HUES48 (cell line): ENCODE results near the gene KLK12.
"Not testable (repeated sequence)": the region's sequence is repeated elsewhere in the genome, so short reads cannot be mapped to it uniquely, and the experiment has no call there.

Experiments
- H3K27ac ChIP-seq: one replicate; pipeline ENCODE4 v1.7.0; 2013; ENCODE audit warnings: low read depth, low read length, inconsistent platforms
- H3K27me3 ChIP-seq: 2 replicates; pipeline ENCODE4 v1.6.1; 2013; ENCODE audit warnings: mild to moderate bottlenecking, low read length; ENCODE audit not compliant: control insufficient read depth, insufficient read depth
- H3K36me3 ChIP-seq: 2 replicates; pipeline ENCODE4 v1.6.1; 2013; ENCODE audit warnings: low read length; ENCODE audit not compliant: control insufficient read depth, insufficient read depth
- H3K4me1 ChIP-seq: 2 replicates; pipeline ENCODE4 v1.6.1; 2013; ENCODE audit warnings: mild to moderate bottlenecking, low read length; ENCODE audit not compliant: control insufficient read depth, insufficient read depth
- H3K4me3 ChIP-seq: 2 replicates; pipeline ENCODE4 v1.5.1; 2013; ENCODE audit warnings: mild to moderate bottlenecking, low read depth, low read length
- H3K9ac ChIP-seq: 2 replicates; pipeline ENCODE4 v1.6.1; 2013; ENCODE audit warnings: mild to moderate bottlenecking, low read depth, low read length, moderate library complexity
- H3K9me3 ChIP-seq: 2 replicates; pipeline ENCODE4 v1.6.1; 2013; ENCODE audit warnings: low read length; ENCODE audit not compliant: control insufficient read depth, insufficient read depth

The KLK12 gene

DNA sequence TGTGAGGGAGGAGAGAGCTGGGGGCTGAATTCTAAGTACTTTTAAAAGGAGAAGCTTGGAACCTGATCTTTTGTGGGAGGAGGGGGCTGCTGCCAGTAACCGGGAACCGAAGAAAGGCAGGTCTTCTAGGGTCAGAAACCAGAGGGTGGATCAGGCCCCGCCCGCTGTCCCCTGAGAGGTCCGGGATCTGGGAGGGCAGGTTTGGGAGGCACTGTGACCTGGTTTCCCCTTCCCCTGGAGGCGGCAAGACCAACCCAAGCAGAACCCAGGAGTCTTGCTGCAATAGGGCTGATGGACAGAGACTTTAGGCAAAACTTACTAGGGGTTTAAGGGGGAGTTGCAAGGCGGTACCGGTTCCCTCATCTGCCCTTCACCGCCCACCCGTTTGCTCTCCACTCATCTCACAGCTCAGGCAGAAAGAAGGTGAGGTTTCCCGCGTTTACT is 32.7 kb downstream of the KLK12 start:
- H3K36me3 ChIP-seq: no peaks in the 10 kb centered on the region
- H3K4me1 ChIP-seq: peaks cover 9% of the 10 kb centered on the region; the same call in 1 of the 2 replicates
- no peaks in the 10 kb centered on the region for H3K27me3 ChIP-seq
- no peak overlapping the region for H3K9ac ChIP-seq
- no peaks in the 10 kb centered on the region for H3K9me3 ChIP-seq
- H3K27ac ChIP-seq: no peak overlapping the region
- peak overlapping the region; percentile 52 for H3K4me3 ChIP-seq

DNA sequence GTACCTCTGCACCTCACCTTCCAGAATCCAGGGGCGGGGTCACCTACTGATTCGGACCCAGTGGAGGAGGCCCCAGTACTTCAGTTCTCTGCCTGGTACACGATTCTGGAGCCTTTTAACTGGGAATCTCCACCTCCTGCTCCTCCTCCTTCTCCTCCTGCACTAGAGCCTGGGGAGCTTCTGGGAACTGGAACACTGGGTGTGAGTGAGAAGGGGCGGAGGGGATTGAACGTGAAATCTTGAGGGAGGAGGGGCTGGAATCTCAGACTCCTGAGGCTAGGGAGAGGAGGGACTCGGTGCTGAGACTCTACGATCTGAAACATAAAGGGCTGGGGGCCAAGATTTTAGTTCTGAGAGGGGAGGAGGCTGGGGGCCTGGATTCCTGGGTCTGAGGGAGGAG is 33.3 kb downstream of the KLK12 start, which contains the start of gene KLK8:
Gene KLK8, minus strand, starts transcription at position 90 of the 400 bp plus-strand sequence. CDS start 437 bp downstream, outside the sequence.
- Histone ChIP-seq H3K27ac (no peak within 1 kb of the TSS), H3K36me3 (no peaks in the 10 kb centered on the region), H3K27me3 (peaks cover 4% of the 10 kb centered on the region; the same call in 1 of the 2 replicates), H3K4me1 (peaks cover 9% of the 10 kb centered on the region; the same call in 1 of the 2 replicates), H3K9me3 (no peaks in the 10 kb centered on the region), H3K4me3 (peak within 1 kb of the TSS; percentile 52), H3K9ac (no peak within 1 kb of the TSS)

DNA sequence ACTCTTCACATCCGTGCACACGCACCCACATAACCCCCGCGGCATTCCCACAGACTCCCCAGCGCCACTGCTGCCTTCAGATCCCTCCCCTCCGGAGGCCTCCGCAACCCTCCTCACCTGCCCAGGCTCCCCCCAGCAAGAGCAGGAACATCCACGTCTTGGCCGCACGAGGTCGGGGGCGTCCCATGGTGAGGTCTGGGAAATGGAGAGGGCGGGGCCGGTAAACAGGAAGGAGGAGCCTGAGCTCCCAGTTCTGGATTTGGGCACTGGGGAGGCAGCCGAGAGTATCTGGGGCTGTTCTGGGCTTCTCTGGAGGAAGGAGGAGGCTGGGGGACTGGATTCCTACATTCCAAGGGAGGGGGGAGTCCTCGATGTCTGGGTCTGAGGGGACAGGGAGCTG is 33.8 kb downstream of the KLK12 start:
- peaks cover 9% of the 10 kb centered on the region; the same call in 1 of the 2 replicates for H3K4me1 ChIP-seq
- H3K27ac ChIP-seq: no peak overlapping the region
- peaks cover 4% of the 10 kb centered on the region; the same call in 1 of the 2 replicates for H3K27me3 ChIP-seq
- H3K4me3 ChIP-seq: no peak overlapping the region; the same call in 1 of the 2 replicates
- no peak overlapping the region for H3K9ac ChIP-seq
- no peaks in the 10 kb centered on the region for H3K36me3 ChIP-seq
- H3K9me3 ChIP-seq: no peaks in the 10 kb centered on the region

DNA sequence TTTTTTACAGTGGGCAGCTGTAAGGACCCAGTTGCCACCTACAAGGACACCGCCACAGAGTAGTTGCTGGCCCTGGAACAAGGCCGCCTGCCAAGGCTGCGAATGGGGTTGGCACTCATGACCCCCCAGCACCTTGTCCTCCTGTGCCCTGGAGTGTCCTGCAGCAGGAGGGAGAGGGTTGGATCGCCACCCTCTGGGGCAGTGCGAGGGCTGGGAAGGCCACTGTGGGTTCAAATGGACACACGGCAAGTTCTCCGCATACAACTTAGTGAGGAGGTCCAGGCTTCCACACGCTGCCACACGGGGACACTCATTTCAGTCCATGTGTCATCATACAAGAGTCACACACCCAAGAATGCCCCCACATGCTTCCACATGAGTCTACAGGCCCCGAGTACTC is 34.4 kb downstream of the KLK12 start:
- no peaks in the 10 kb centered on the region for H3K36me3 ChIP-seq
- H3K27ac ChIP-seq: no peak overlapping the region
- peaks cover 4% of the 10 kb centered on the region; the same call in 1 of the 2 replicates for H3K27me3 ChIP-seq
- H3K9me3 ChIP-seq: no peaks in the 10 kb centered on the region
- H3K4me3 ChIP-seq: no peak overlapping the region
- no peak overlapping the region for H3K9ac ChIP-seq
- H3K4me1 ChIP-seq: peaks cover 9% of the 10 kb centered on the region; the same call in 1 of the 2 replicates

DNA sequence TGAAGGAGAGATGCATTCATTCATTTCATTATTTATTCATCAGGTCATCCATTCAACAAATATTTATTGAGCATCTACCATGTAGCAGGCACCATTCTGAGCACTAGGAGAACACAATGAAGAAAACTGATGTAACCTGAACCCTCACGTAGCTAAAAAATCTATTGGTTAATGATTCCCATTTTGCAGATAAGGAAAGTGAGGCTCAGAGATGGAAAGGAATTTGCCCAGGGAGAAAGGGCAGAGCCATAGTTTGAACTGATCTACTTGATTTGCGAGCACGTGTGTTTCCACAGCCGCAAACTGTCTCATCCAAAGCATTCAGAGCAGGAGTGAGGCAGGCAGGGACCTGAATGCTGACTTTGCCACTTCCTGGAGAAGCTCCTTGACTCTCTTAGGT is 36.1 kb downstream of the KLK12 start:
- no peak overlapping the region for H3K9ac ChIP-seq
- no peak overlapping the region for H3K27ac ChIP-seq
- H3K9me3 ChIP-seq: no peaks in the 10 kb centered on the region
- peaks cover 4% of the 10 kb centered on the region; the same call in 1 of the 2 replicates for H3K27me3 ChIP-seq
- H3K4me1 ChIP-seq: peaks cover 9% of the 10 kb centered on the region; the same call in 1 of the 2 replicates
- no peaks in the 10 kb centered on the region for H3K36me3 ChIP-seq
- H3K4me3 ChIP-seq: no peak overlapping the region

DNA sequence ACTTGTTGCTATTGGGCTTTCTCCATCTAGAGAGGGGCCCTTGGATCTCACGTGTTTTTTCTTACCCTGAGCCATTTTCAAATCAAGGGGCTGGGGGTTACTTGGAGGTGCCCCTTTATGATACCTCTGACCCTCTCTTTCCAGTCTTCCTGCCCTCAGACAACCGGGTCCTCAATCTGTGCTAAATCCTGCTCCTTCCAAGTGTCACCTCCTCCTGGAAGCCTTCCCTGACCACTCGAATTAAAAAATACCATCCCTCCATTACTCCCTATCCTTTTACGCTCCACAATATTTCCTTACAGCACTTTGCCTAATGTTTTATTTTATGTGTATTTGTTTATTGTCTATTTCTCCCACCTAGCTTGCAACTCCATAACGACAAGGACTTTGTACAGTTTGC is 36.7 kb downstream of the KLK12 start:
- Histone ChIP-seq H3K27me3 (peaks cover 4% of the 10 kb centered on the region; the same call in 1 of the 2 replicates), H3K4me1 (peaks cover 9% of the 10 kb centered on the region; the same call in 1 of the 2 replicates), H3K36me3 (no peaks in the 10 kb centered on the region), H3K9ac (no peak overlapping the region), H3K4me3 (no peak overlapping the region), H3K27ac (no peak overlapping the region), H3K9me3 (no peaks in the 10 kb centered on the region)

DNA sequence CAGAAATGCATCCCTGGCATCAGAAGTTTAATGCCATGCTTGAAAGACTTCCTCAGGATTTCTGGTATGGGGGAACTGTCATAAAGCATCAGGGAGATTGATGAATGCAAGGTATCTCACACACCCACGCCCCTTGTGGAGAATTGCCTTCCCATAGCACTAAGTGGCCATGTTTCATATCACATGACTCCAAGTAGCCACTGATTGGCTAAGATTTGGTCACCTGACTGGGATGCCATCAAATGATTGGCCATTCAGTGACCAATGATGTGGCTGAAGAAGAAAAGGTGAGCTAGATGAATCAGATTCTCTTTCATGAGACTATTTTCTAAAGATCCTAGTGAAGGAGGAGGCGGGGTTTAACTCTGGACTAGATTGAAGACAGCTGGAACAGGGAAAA is 40.7 kb downstream of the KLK12 start:
- Histone ChIP-seq H3K4me1 (no peaks in the 10 kb centered on the region), H3K9me3 (no peaks in the 10 kb centered on the region), H3K9ac (no peak overlapping the region), H3K27ac (no peak overlapping the region), H3K27me3 (peaks cover 4% of the 10 kb centered on the region; the same call in 1 of the 2 replicates), H3K36me3 (no peaks in the 10 kb centered on the region), H3K4me3 (no peak overlapping the region)

DNA sequence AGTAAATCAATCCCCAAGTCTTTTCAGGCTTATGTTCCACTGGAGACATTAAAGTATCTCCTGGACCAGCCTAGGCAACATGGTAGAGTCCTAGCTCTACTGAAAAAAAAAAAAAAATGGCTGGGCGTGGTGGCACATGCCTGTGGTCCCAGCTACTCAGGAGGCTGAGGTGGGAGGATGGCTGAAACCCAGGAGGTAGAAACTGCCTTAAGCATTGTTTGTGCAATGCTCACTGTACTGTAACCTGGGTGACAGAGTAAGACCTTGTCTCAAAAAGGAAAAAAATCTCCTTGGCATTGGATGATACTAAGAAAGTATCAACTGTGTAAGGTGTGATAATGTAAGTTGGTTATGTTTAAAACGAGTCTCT is 42.2 kb downstream of the KLK12 start:
- H3K27ac ChIP-seq: no peak overlapping the region
- H3K4me1 ChIP-seq: no peaks in the 10 kb centered on the region
- H3K36me3 ChIP-seq: no peaks in the 10 kb centered on the region
- no peaks in the 10 kb centered on the region for H3K9me3 ChIP-seq
- no peak overlapping the region for H3K4me3 ChIP-seq
- no peak overlapping the region for H3K9ac ChIP-seq
- H3K27me3 ChIP-seq: peaks cover 9% of the 10 kb centered on the region; the same call in 1 of the 2 replicates

DNA sequence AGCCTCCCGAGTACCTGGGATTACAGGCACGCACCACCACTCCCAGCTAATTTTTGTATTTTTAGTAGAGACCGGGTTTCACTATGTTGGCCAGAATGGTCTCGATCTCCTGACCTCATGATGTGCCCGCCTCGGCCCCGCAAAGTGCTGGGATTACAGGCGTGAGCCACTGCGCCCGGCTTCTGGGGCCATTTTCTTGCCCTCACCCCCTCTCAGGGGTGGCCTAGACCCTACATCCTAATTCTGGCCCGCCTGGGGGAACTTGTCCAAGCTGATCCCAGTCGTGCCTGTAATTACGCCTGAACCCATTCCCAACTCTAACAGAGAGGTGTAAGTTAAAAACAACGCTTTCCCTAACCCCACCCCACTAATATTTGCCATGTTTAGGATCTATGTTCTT is 50.4 kb downstream of the KLK12 start:
- not testable (repeated sequence) for H3K4me1 ChIP-seq, H3K27ac ChIP-seq, H3K36me3 ChIP-seq, H3K9me3 ChIP-seq, H3K9ac ChIP-seq, H3K4me3 ChIP-seq
- H3K27me3 ChIP-seq: peaks cover 14% of the 10 kb centered on the region; the same call in 1 of the 2 replicates

DNA sequence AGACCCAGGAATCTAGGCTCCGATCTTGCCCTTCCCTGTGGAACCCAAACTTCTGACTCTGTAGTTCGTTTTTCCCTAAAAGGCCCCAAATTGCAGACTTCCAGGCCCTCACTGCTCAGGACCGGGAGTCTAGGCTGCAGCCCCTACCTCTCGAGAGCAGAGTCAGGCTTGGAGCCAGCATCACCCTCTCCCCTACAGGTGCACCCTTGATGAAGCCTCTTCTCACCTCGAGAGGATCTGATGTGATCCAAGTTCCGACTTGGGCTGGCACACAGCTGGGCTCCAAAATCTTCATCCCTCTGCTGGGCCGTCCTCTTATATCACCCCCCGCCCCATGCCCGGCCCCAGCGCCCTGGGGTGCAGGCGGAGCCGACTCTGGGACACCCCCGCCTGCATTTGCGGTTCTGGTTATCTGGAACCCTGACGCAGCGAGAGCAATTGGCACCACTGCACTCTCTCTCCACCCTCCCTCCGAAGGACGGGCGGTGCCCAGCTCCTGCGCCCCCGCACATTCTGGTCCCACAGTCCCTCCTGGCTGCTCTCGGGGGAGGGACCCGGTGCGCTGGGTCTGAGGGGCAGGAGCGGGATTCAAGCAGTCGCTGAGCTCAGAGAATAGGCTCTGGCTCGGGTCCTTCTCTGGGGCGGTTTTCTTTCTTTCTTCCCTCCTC is 51.0 kb downstream of the KLK12 start, which contains the start of gene KLK7:
Gene KLK7, minus strand, starts transcription at position 293 of the 668 bp plus-strand sequence. CDS start 1,518 bp downstream, outside the sequence.
- no peaks in the 10 kb centered on the region for H3K9me3 ChIP-seq
- H3K4me3 ChIP-seq: peak within 1 kb of the TSS; percentile 52
- no peaks in the 10 kb centered on the region for H3K36me3 ChIP-seq
- H3K9ac ChIP-seq: no peak within 1 kb of the TSS
- H3K27me3 ChIP-seq: peaks cover 13% of the 10 kb centered on the region; the same call in 1 of the 2 replicates
- no peak within 1 kb of the TSS for H3K27ac ChIP-seq
- H3K4me1 ChIP-seq: peaks cover 10% of the 10 kb centered on the region; the same call in 1 of the 2 replicates

DNA sequence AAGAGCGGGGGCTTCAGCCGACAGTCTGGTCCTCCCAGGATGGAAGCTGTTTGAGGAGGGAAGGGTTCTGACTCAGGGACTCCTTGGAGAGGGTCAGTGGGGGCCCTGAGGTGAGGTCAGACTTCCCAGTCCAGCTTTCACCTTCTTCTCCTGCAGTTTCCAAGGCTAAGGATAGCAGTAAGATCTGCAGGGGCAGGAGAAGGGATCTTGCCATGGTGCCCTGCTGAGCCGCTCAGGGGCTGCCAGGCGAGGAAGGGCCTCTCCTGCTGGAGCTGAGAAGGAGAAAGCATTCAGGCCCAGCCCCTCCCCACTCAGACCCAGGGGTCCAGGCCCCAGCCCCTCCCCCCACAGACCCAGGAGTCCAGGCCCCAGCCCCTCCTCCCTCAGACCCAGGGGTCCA is 52.6 kb downstream of the KLK12 start:
- Histone ChIP-seq H3K4me1 (peaks cover 10% of the 10 kb centered on the region; the same call in 1 of the 2 replicates), H3K27ac (no peak overlapping the region), H3K4me3 (no peak overlapping the region), H3K9ac (no peak overlapping the region), H3K27me3 (peaks cover 4% of the 10 kb centered on the region; the same call in 1 of the 2 replicates), H3K36me3 (no peaks in the 10 kb centered on the region), H3K9me3 (no peaks in the 10 kb centered on the region)
